Central memory CD8-positive, alpha-beta T cell (primary cell): ENCODE data around the gene XIAP.
"Not testable (repeated sequence)": the region's sequence is repeated elsewhere in the genome, so short reads cannot be mapped to it uniquely, and the experiment has no call there.

Experiments used
- ATAC-seq: fragments of 150-1000 bp; cut with Tn5 transposase; replicated peaks from 2 replicates; pipeline ENCODE4 v1.10.0; 2022; ENCODE audit warnings: mild to moderate bottlenecking, moderate FRiP score, moderate number of reproducible peaks; ENCODE audit not compliant: poor library complexity, severe bottlenecking; ENCODE audit errors: extremely low read depth
- DNase-seq, 2 donors: peaks; one replicate each; pipeline ENCODE4 v3.0.0; 2021; ENCODE audit warnings: low spot score in 2 of 2
- H3K27ac Mint-ChIP-seq: one replicate; pipeline ENCODE4 v1.8.0; 2022; ENCODE audit warnings: low read depth, mild to moderate bottlenecking, moderate library complexity, mixed read lengths
- H3K27me3 Mint-ChIP-seq: one replicate; pipeline ENCODE4 v1.8.0; 2022; ENCODE audit warnings: mixed read lengths
- H3K36me3 Mint-ChIP-seq: one replicate; pipeline ENCODE4 v1.8.0; 2022; ENCODE audit warnings: mild to moderate bottlenecking, moderate library complexity, mixed read lengths; ENCODE audit not compliant: insufficient read depth
- H3K4me1 Mint-ChIP-seq: one replicate; pipeline ENCODE4 v1.8.0; 2022; ENCODE audit warnings: mixed read lengths
- H3K4me3 Mint-ChIP-seq: one replicate; pipeline ENCODE4 v1.8.0; 2022; ENCODE audit warnings: mild to moderate bottlenecking, moderate library complexity, mixed read lengths
- H3K9me3 Mint-ChIP-seq: one replicate; pipeline ENCODE4 v1.8.0; 2022; ENCODE audit warnings: mixed read lengths

The XIAP gene

GRCh38 chrX:123859846-123860838, at the start of gene XIAP:
XIAP (plus strand) TSS chrX:123860053; CDS start chrX:123885663, 25,610 bp downstream.
- Mint-ChIP-seq H3K4me3 (peak within 1 kb of the TSS; percentile 81), H3K36me3 (peaks cover 13% of the 10 kb centered on the region), H3K4me1 (peaks cover 13% of the 10 kb centered on the region), H3K27ac (peak within 1 kb of the TSS; percentile 91), H3K27me3 (no peaks in the 10 kb centered on the region), H3K9me3 (no peaks in the 10 kb centered on the region)
- peak; percentile 42 to 47 for DNase-seq
- peak; percentile 71 for ATAC-seq

DNA sequence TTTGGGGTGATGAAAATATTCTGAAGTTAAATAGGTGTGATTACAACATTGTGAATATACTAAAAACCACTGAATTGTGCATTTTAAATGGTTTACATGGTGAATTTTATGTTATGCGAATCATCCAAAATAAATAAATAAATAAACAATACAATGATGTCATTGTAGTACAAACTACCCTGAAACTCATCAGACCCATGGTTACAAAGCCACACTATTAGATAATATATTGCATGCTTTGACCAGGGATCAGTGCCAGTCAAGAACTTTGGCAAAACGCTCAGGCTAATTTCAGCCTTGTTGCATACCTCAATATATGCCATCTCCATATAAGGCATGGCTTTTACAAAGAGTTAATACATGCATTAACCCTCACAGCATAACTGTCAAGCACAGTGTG, 45.5 kb upstream of the XIAP start:
- H3K9me3 Mint-ChIP-seq, result no peaks in the 10 kb centered on the region
- ATAC-seq, result no peak
- no peak for DNase-seq
- peaks cover 9% of the 10 kb centered on the region for H3K27me3 Mint-ChIP-seq
- no peak overlapping the region for H3K4me3 Mint-ChIP-seq
- no peaks in the 10 kb centered on the region for H3K36me3 Mint-ChIP-seq
- H3K4me1 Mint-ChIP-seq, result no peaks in the 10 kb centered on the region
- H3K27ac Mint-ChIP-seq, result no peak overlapping the region

- H3K9me3 Mint-ChIP-seq, H3K27me3 Mint-ChIP-seq, DNase-seq, H3K27ac Mint-ChIP-seq, H3K36me3 Mint-ChIP-seq, ATAC-seq, H3K4me1 Mint-ChIP-seq, H3K4me3 Mint-ChIP-seq: not testable (repeated sequence)
Measured at GRCh38 chrX:123814934-123815394, 44.9 kb upstream of the XIAP start.

- no peaks in the 10 kb centered on the region for H3K4me1 Mint-ChIP-seq
- ATAC-seq (no peak), DNase-seq (no peak)
- H3K36me3 Mint-ChIP-seq, result no peaks in the 10 kb centered on the region
- no peak overlapping the region for H3K27ac Mint-ChIP-seq
- H3K9me3 Mint-ChIP-seq, result no peaks in the 10 kb centered on the region
- H3K4me3 Mint-ChIP-seq, result no peak overlapping the region
- H3K27me3 Mint-ChIP-seq, result no peaks in the 10 kb centered on the region
Measured at GRCh38 chrX:123817288-123817894, 42.5 kb upstream of the XIAP start.

- no peaks in the 10 kb centered on the region for H3K9me3 Mint-ChIP-seq
- H3K27ac Mint-ChIP-seq, result no peak overlapping the region
- H3K4me1 Mint-ChIP-seq, result no peaks in the 10 kb centered on the region
- ATAC-seq (no peak), DNase-seq (no peak)
- H3K27me3 Mint-ChIP-seq, result no peaks in the 10 kb centered on the region
- no peak overlapping the region for H3K4me3 Mint-ChIP-seq
- H3K36me3 Mint-ChIP-seq, result no peaks in the 10 kb centered on the region
Measured at GRCh38 chrX:123818243-123818642, 41.6 kb upstream of the XIAP start.

DNA sequence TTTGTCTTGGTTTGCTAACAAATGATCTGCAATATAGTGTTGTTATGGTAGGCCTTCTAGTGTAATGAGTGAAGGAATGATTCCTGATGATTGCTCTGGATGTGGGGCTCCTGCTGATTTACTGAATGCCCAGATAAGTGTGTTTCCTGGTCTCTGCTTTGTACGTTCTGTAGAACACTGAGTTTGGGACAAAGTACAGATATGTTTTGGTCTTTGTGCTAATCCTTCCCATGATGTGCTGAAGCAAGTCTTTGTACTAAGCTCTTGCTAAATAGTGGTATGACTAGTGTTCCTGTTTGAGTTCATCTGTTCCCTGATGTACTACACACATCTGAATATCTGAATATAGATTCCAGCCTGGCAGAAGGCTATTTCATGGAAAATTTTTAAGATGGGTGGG, 36.9 kb upstream of the XIAP start:
- H3K9me3 Mint-ChIP-seq, result no peaks in the 10 kb centered on the region
- H3K36me3 Mint-ChIP-seq, result no peaks in the 10 kb centered on the region
- no peak overlapping the region for H3K27ac Mint-ChIP-seq
- no peak for DNase-seq
- no peak overlapping the region for H3K4me3 Mint-ChIP-seq
- no peaks in the 10 kb centered on the region for H3K4me1 Mint-ChIP-seq
- no peaks in the 10 kb centered on the region for H3K27me3 Mint-ChIP-seq
- ATAC-seq, result no peak

DNA sequence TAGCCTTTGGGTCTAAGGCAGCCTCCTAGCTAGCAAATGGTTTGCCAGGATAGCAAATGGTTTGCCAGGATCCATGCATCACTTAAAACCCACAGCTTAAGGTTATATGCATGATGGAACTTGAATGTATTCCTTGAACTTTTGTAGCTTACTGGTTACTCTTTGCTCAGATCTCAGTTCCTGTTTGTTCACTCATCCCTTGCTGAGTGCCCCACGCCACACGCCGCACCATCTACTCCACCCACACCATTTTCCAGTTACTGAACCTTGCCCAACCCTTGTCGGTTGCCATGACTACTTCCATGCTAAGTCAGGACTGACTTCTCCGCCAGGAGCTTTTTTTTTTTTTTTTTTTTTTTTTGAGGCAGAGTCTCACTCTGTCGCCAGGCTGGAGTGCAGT, 29.5 kb upstream of the XIAP start:
- Mint-ChIP-seq H3K4me1 (no peaks in the 10 kb centered on the region), H3K4me3 (no peak overlapping the region), H3K27ac (no peak overlapping the region), H3K27me3 (peaks cover 15% of the 10 kb centered on the region), H3K36me3 (no peaks in the 10 kb centered on the region), H3K9me3 (no peaks in the 10 kb centered on the region)
- DNase-seq (no peak), ATAC-seq (no peak)

DNA sequence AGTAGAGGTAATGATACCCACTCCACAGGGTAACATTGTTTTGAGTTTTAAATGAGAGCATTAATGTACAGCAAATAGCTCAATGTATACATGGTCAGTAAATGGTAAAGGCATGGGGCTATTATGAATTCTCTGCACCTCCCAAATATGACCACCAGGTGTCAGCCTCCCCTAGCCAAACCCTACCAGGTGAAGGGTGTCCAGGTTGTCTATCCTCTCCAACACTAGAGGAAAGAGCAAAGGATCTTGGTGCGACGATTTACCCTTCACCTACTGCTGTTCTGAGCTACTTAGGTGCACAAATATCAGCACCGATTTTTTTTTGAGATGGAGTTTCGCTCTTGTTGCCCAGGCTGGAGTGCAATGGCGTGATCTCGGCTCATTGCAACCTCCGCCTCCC, 26.5 kb upstream of the XIAP start:
- Mint-ChIP-seq H3K27ac (no peak overlapping the region), H3K4me1 (no peaks in the 10 kb centered on the region), H3K9me3 (no peaks in the 10 kb centered on the region), H3K4me3 (no peak overlapping the region), H3K36me3 (no peaks in the 10 kb centered on the region), H3K27me3 (peaks cover 15% of the 10 kb centered on the region)
- peak; percentile 28 to 52 for DNase-seq
- ATAC-seq, result peak; percentile 67

- no peak overlapping the region for H3K27ac Mint-ChIP-seq
- no peak for ATAC-seq
Measured at GRCh38 chrX:123834116-123834515, 25.7 kb upstream of the XIAP start.

GRCh38 chrX:123835661-123836371, 24.0 kb upstream of the XIAP start:
- DNase-seq (no peak), ATAC-seq (no peak)
- Mint-ChIP-seq H3K27me3 (peaks cover 15% of the 10 kb centered on the region), H3K9me3 (no peaks in the 10 kb centered on the region), H3K4me3 (no peak overlapping the region), H3K36me3 (no peaks in the 10 kb centered on the region), H3K27ac (no peak overlapping the region), H3K4me1 (no peaks in the 10 kb centered on the region)

More at GRCh38 chrX:123834116-123834515, 25.7 kb upstream of the XIAP start:
- Mint-ChIP-seq H3K27me3 (peaks cover 15% of the 10 kb centered on the region), H3K9me3 (no peaks in the 10 kb centered on the region), H3K4me3 (no peak overlapping the region), H3K36me3 (no peaks in the 10 kb centered on the region), H3K4me1 (no peaks in the 10 kb centered on the region)
- no peak for DNase-seq

DNA sequence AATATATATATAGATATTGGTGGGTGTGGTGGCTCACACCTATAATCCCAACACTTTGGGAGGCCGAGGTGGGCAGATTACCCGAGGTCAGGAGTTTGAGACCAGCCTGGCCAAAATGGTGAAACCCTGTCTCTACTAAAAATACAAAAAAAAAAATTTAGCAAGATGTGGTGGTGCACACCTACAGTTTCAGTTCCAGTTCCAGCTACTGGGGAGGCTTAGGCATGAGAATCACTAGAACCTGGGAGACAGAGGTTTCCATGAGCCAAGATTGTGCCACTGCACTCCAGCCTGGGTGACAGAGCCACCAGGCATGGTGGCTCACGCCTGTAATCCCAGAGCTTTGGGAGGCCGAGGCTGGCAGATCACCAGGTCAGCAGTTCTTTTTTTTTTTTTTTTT, 14.7 kb upstream of the XIAP start:
- ATAC-seq, H3K27me3 Mint-ChIP-seq, H3K27ac Mint-ChIP-seq, H3K9me3 Mint-ChIP-seq, H3K36me3 Mint-ChIP-seq, H3K4me1 Mint-ChIP-seq, DNase-seq, H3K4me3 Mint-ChIP-seq: not testable (repeated sequence)

- Mint-ChIP-seq H3K27me3 (no peaks in the 10 kb centered on the region), H3K4me1 (no peaks in the 10 kb centered on the region), H3K9me3 (no peaks in the 10 kb centered on the region), H3K27ac (no peak overlapping the region), H3K36me3 (no peaks in the 10 kb centered on the region), H3K4me3 (no peak overlapping the region)
- no peak for DNase-seq
- no peak for ATAC-seq
Measured at GRCh38 chrX:123846577-123847038, 13.2 kb upstream of the XIAP start.
